ENCODE measurements around the gene ZFHX3. TPM values are rescaled to one million over a fixed set of nuclear protein-coding genes. Genes with fewer than 3 reads are reported as not detected.

The ZFHX3 gene
- total RNA-seq, 1 donor from 2014 or later: 68.1 TPM

DNA sequence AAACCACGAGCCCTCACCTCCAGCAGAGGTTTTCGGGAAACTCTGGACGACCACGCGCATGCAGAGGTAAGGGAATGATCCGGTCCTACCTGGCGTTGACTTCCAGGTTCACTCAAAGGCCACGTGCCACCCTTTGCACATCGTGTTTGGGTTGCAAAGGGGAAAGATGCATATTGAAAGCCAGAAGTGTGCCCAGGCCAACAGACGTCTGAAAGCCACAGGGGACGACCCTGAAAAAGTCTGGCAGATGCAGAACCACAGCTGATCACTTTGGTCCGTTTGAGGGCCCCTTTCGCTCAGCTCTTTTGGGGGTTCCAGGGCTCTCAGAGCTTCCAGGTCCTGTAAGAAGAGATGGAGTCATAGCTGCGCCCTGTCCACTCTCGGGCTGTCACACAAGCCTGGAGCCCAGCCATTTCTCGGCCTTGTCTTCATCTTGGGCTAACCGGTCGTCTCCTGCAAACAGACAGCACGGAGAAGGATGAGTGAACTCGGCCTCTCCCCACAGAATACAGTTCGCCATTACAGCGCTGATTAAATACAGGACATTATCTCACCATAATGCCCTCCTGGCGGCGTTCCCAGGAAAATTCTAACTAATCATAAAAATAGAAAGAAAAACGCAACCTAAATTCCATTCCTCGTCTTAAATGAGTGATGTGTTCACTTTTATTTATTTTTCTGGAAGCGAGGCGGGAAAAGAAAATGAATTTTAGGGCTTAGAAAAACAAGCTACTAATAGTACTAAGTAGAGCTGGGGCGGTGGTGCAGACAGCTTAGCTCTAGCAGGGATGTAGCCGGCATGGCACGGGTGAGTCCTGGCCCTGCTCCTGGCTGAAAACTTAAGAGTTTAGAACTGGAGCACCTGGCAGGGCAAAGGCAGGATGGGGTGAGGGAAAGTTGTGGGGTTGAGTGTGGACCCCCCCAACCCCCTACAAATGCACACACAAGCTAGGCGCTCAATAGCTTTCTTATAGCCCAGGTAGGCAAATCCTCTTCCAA, 45.5 kb upstream of the ZFHX3 start:
- no peak overlapping the region for H3K4me3 Mint-ChIP-seq

GRCh38 chr16:73092236-73092781, 44.4 kb upstream of the ZFHX3 start:
- TF ChIP-seq, protein P1, sequence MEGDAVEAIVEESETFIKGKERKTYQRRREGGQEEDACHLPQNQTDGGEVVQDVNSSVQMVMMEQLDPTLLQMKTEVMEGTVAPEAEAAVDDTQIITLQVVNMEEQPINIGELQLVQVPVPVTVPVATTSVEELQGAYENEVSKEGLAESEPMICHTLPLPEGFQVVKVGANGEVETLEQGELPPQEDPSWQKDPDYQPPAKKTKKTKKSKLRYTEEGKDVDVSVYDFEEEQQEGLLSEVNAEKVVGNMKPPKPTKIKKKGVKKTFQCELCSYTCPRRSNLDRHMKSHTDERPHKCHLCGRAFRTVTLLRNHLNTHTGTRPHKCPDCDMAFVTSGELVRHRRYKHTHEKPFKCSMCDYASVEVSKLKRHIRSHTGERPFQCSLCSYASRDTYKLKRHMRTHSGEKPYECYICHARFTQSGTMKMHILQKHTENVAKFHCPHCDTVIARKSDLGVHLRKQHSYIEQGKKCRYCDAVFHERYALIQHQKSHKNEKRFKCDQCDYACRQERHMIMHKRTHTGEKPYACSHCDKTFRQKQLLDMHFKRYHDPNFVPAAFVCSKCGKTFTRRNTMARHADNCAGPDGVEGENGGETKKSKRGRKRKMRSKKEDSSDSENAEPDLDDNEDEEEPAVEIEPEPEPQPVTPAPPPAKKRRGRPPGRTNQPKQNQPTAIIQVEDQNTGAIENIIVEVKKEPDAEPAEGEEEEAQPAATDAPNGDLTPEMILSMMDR (IDR thresholded peaks at IDR 0.05; ENCODE audit: unreplicated experiment): no peak
- peaks cover 40% of the 10 kb centered on the region for H3K4me1 Mint-ChIP-seq
- no peak overlapping the region for H3K4me3 Mint-ChIP-seq
- no peaks in the 10 kb centered on the region for H3K27me3 Mint-ChIP-seq (ENCODE audit: low read depth)
- peak overlapping the region; percentile 74 for H3K27ac Mint-ChIP-seq
- DNase-seq (ENCODE audit: low spot score in 2 of 2, unreplicated experiment in 2 of 2): no peak
- H3K36me3 Mint-ChIP-seq: no peaks in the 10 kb centered on the region
- H3K9me3 Mint-ChIP-seq: no peaks in the 10 kb centered on the region

More for the DNA sequence above, 45.5 kb upstream of the ZFHX3 start:
- Mint-ChIP-seq H3K27ac (peak overlapping the region; percentile 56), H3K4me1 (peaks cover 43% of the 10 kb centered on the region), H3K27me3 (ENCODE audit: low read depth) (no peaks in the 10 kb centered on the region), H3K36me3 (no peaks in the 10 kb centered on the region), H3K9me3 (no peaks in the 10 kb centered on the region)
- TF ChIP-seq, protein P1 (IDR thresholded peaks at IDR 0.05; ENCODE audit: unreplicated experiment): peak; percentile 18
- peak in 1 of 2 experiments; percentile 45 for DNase-seq (ENCODE audit: low spot score in 2 of 2, unreplicated experiment in 2 of 2)

DNA sequence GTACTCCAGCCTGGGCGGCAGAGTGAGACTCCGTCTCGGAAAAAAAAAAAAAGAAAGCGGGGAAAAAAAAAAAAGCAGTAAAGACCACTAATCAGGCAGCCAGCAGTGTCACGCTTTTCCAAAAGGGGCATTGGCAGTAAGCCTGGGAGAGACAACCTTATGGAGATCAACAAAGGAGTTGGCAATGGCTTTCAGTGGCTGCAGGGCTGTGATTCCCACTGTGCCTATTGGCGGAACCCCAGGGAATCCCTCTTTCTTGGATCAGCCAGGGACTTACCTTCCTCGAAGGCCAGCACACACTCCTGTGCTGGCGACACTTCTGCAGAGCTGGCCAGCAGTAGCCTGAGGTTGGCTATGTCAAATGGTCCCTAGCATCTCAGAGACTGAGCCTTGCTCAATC, 43.2 kb upstream of the ZFHX3 start:
- peaks cover 34% of the 10 kb centered on the region for H3K4me1 Mint-ChIP-seq
- TF ChIP-seq, protein P1 (IDR thresholded peaks at IDR 0.05; ENCODE audit: unreplicated experiment): no peak
- no peaks in the 10 kb centered on the region for H3K9me3 Mint-ChIP-seq
- no peaks in the 10 kb centered on the region for H3K27me3 Mint-ChIP-seq (ENCODE audit: low read depth)
- H3K36me3 Mint-ChIP-seq: no peaks in the 10 kb centered on the region
- DNase-seq (ENCODE audit: low spot score in 2 of 2, unreplicated experiment in 2 of 2): no peak
- H3K4me3 Mint-ChIP-seq: no peak overlapping the region
- H3K27ac Mint-ChIP-seq: no peak overlapping the region

DNA sequence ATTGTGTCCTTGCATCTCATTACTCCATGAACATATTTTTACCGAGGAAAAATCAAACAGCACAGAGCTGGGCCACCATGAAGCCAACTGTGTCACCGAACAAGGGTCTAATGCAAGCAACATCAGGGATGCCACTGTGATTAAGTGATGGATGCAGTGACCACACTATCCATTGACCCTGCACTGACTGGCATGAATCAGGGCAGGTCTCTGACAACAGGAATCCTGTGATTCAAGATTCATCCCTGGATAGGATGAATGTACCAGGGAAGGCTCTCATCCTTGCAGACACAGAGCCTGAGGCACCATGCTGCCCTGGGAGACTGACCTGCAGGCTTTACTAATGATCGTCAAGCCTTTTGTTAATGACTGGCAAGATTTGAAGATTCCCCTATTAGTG, 41.5 kb upstream of the ZFHX3 start:
- no peak overlapping the region for H3K27ac Mint-ChIP-seq
- peaks cover 10% of the 10 kb centered on the region for H3K9me3 Mint-ChIP-seq
- no peaks in the 10 kb centered on the region for H3K27me3 Mint-ChIP-seq (ENCODE audit: low read depth)
- H3K4me3 Mint-ChIP-seq: no peak overlapping the region
- H3K4me1 Mint-ChIP-seq: peaks cover 19% of the 10 kb centered on the region
- TF ChIP-seq, protein P1 (IDR thresholded peaks at IDR 0.05; ENCODE audit: unreplicated experiment): no peak
- no peak for DNase-seq (ENCODE audit: low spot score in 2 of 2, unreplicated experiment in 2 of 2)
- H3K36me3 Mint-ChIP-seq: peaks cover 5% of the 10 kb centered on the region

DNA sequence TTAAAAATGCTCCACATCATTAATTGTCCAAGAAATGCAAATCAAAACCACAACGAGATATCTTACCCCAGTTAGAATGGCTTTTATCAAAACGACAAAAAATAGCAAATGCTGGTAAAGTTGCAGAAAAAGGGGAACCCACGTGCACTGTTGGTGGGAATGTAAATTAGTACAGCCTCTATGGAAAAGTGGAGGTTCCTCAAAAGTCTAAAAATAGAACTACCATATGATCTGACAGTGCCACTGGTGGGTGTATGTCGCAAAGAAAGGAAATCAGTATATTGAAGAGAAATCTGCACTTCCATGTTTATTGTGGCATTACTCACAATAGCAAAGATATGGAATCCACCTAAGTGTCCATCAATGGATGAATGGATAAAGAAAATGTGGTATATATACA, 38.2 kb upstream of the ZFHX3 start:
- TF ChIP-seq, protein P1 (IDR thresholded peaks at IDR 0.05; ENCODE audit: unreplicated experiment): no peak

More for the DNA sequence above, 38.2 kb upstream of the ZFHX3 start:
- Mint-ChIP-seq H3K4me1 (no peaks in the 10 kb centered on the region), H3K4me3 (no peak overlapping the region), H3K27me3 (ENCODE audit: low read depth) (no peaks in the 10 kb centered on the region), H3K9me3 (peaks cover 14% of the 10 kb centered on the region), H3K27ac (no peak overlapping the region), H3K36me3 (peaks cover 10% of the 10 kb centered on the region)
- DNase-seq (ENCODE audit: low spot score in 2 of 2, unreplicated experiment in 2 of 2): no peak

Data from mesothelial cell of epicardium (in vitro differentiated cells).